ENCODE results near the gene LRRC2. TPM values are rescaled to one million over a fixed set of nuclear protein-coding genes. Genes with fewer than 3 reads are reported as not detected.
A peak's percentile ranks its signal among the peaks of the same experiment; 100 is the strongest.

Gene LRRC2, protein sequence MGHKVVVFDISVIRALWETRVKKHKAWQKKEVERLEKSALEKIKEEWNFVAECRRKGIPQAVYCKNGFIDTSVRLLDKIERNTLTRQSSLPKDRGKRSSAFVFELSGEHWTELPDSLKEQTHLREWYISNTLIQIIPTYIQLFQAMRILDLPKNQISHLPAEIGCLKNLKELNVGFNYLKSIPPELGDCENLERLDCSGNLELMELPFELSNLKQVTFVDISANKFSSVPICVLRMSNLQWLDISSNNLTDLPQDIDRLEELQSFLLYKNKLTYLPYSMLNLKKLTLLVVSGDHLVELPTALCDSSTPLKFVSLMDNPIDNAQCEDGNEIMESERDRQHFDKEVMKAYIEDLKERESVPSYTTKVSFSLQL
- 0.61 and 2.8 TPM in 2 replicates for total RNA-seq (2014; rRNA removed; shearing (Covaris generic))

DNA sequence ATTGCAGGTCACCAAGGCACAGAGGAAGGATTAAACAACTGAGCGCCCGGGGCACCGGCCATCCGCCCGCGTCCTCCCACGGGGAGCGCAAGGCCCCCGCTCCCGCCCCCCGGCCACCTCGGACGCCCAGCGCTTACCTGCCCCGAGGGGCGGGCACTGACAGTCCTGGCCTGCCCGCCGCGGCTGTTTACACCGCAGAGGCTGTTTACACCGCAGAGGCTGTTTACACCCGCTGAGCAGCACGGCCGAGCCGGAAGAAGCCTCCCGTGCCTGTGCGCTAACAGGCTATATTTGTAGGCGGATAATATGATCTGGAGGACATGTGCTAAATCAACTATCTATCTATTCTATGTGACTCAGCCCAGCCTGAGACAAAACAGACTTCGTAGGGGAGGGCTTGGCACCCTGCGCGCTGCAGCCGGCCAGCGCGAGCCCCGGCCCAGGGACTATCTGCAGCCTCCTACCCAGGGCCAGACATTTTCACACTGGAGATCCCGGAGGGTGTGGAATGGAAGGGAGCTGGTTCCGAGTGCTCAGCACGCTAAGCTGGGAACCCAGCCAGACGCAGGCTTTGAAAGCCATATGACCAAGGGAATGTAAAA, at the start of gene LRRC2:
Gene LRRC2 (minus strand): TSS at position 263 of the 602 bp plus-strand sequence. CDS start 14,711 bp downstream, outside the sequence.
- no peaks in the 10 kb centered on the region for H3K27me3 ChIP-seq (replicated peaks)
- DNase-seq (ENCODE audit: low read depth in 1 of 2, low spot score in 2 of 2): peak in 1 of 2 experiments; percentile 30
- H3K4me3 ChIP-seq: peak within 1 kb of the TSS; percentile 31
- no peaks in the 10 kb centered on the region for H3K36me3 ChIP-seq
- peak within 1 kb of the TSS; percentile 77 for H3K27ac ChIP-seq
- H3K9me3 ChIP-seq (replicated peaks): no peaks in the 10 kb centered on the region
- H3K4me1 ChIP-seq (replicated peaks): peaks cover 29% of the 10 kb centered on the region

DNA sequence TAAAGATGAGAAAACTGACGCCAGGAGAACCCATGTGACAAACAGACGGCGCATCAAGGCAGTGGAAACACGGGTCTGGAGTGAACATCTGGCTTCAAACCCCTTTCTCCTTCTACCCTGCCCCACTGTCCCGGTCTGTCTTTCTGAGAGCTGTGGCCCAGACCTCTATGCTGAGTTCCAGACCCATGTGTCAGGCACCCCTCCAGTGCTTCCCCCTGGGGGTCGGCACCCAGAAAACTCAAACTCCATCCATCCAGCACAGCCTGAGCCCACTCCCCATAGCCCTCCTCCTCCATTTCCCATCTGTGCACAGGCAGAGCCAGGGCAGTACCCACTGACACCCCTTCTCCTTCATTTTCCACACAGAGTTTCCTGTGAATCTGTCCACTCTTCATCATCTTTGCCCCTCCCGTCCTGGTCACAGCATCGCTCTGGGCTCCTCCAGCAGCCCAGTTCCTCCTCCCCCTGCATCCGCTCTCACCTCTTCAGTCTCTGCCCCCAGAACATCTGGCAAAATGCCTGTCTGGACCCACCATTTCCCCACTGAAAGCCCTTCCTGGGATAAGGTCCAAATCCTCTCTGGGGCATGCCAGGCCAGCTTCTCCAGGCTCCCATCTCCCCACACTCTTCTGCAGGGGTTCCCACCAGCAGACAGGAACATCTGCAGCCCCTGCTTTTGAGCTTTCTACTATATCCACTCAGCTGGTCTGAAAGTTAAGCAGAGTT, 49.1 kb upstream of the LRRC2 start:
- H3K4me3 ChIP-seq: no peak overlapping the region
- no peaks in the 10 kb centered on the region for H3K9me3 ChIP-seq (replicated peaks)
- H3K27ac ChIP-seq: no peak overlapping the region
- no peaks in the 10 kb centered on the region for H3K36me3 ChIP-seq
- DNase-seq (ENCODE audit: low read depth in 1 of 2, low spot score in 2 of 2): no peak
- H3K4me1 ChIP-seq (replicated peaks): no peaks in the 10 kb centered on the region
- no peaks in the 10 kb centered on the region for H3K27me3 ChIP-seq (replicated peaks)

DNA sequence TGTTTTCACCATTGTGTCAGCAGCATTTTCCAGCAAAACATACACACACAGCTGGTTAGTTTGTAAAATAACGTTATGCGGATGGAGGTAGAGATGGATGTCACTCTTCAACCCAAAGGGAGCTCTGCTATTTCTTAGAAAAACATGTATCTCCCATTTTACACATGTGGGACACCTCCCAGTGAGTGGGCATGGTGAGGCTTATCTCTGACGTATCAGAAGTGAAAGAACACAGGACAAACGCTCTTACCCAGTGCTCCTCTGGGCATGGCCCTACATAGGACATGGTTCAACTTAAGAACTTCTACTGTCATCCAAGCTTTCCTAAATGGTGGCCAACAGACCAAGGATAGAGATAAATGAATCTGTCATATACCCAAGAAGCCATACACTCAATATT, 48.3 kb upstream of the LRRC2 start:
- H3K36me3 ChIP-seq: no peaks in the 10 kb centered on the region
- no peaks in the 10 kb centered on the region for H3K9me3 ChIP-seq (replicated peaks)
- H3K4me3 ChIP-seq: no peak overlapping the region
- H3K27ac ChIP-seq: no peak overlapping the region
- DNase-seq (ENCODE audit: low read depth in 1 of 2, low spot score in 2 of 2): no peak
- H3K27me3 ChIP-seq (replicated peaks): no peaks in the 10 kb centered on the region
- H3K4me1 ChIP-seq (replicated peaks): no peaks in the 10 kb centered on the region

DNA sequence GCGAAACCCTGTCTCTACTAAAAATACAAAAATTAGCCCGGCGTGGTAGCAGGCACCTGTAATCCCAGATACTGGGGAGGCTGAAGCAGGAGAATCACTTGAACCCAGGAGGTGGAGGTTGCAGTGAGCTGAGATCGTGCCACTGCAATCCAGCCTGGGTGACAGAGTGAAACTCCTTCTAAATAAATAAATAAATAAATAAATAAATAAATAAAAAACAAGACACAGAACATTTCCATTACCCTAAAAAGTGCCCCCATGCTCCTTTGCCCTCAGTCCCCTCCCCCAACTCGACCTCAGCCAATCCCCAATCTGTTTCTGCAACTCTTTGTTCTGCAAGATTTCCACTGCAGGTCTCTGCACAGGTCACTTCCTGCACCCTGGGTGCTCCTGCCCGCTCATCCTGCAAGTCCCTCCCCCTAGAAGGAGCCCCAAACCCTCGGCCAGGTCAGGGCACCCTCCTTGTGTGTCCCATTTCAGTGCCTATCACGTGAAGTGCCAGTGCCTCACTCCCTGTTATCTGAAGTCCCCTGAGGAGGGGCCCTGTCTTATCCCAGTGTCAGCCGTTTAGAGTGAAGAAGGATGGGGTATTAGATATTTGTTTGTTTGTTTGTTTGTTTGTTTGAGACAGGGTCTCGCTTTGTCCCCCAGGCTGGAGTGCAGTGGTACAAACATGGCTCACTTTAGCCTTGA, 47.4 kb upstream of the LRRC2 start:
- Histone ChIP-seq H3K27me3 (replicated peaks) (no peaks in the 10 kb centered on the region), H3K36me3 (no peaks in the 10 kb centered on the region), H3K27ac (no peak overlapping the region)

DNA sequence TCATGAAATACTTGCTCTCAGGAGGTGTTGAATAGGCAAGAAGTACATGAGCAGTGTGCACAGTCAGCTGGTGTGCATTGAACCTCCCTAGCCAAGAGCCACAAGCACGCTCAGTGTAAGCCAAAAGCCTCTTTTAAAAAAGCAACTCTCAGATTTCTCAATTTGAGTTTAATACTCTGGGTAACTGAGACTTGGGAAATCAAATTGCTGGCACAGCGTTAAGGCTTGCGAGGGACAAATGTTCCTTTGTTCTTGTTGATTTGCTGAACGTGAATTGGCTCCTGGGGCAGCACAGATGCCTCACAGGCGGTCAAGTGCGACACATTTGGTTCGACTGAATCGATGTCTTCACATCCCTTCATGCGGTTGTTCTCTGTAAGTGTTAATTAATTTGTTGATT, 46.2 kb upstream of the LRRC2 start, which contains the start of gene FAM240A:
Gene FAM240A (plus strand): TSS at position 202 of the 400 bp plus-strand sequence. CDS start 159 bp downstream, at position 361.
- Histone ChIP-seq H3K9me3 (replicated peaks) (no peaks in the 10 kb centered on the region), H3K4me3 (no peak within 1 kb of the TSS), H3K27me3 (replicated peaks) (no peaks in the 10 kb centered on the region), H3K36me3 (no peaks in the 10 kb centered on the region), H3K4me1 (replicated peaks) (no peaks in the 10 kb centered on the region), H3K27ac (no peak within 1 kb of the TSS)
- no peak for DNase-seq (ENCODE audit: low read depth in 1 of 2, low spot score in 2 of 2)

More for the DNA sequence above, 47.4 kb upstream of the LRRC2 start:
- Histone ChIP-seq H3K4me3 (no peak overlapping the region), H3K4me1 (replicated peaks) (no peaks in the 10 kb centered on the region), H3K9me3 (replicated peaks) (no peaks in the 10 kb centered on the region)
- no peak for DNase-seq (ENCODE audit: low read depth in 1 of 2, low spot score in 2 of 2)

DNA sequence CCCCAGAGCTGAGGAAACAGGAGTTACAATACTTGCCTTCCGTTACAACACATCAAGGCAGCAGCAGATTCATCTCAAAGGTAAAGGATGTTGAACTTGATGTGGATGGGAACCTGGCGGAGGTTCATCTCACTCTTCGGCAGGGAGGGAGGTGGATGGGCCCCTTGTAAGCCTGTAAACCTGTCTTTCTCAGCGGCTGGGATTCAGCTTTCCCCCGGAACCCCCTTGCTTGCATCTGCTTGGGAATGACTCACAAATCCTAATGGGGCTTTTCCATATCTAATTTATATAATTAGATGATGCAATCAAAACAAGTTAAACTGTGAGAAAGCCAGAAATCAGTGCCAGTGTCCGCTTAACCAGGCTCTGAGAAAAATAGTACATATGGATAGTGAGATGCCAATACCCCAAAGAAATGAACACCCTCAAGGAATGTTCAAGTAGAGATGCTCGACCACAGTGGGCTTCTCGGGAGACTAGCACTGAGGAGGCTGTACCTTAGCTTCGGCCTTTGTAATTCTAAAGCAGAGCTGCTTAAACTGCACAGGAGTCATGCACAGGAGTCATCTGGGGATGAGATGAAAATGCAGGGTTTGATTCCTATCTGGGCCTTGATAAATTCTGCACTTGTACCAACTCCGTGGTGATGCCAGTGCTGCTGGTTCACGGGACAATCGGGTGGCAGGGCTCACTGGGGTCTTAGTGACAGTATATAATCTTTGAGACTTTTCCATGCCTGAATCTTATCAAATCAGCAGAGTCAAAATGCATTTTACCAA, 44.0 kb upstream of the LRRC2 start:
- Histone ChIP-seq H3K4me3 (no peak overlapping the region), H3K27me3 (replicated peaks) (no peaks in the 10 kb centered on the region), H3K36me3 (no peaks in the 10 kb centered on the region), H3K27ac (no peak overlapping the region), H3K4me1 (replicated peaks) (no peaks in the 10 kb centered on the region), H3K9me3 (replicated peaks) (no peaks in the 10 kb centered on the region)
- no peak for DNase-seq (ENCODE audit: low read depth in 1 of 2, low spot score in 2 of 2)

DNA sequence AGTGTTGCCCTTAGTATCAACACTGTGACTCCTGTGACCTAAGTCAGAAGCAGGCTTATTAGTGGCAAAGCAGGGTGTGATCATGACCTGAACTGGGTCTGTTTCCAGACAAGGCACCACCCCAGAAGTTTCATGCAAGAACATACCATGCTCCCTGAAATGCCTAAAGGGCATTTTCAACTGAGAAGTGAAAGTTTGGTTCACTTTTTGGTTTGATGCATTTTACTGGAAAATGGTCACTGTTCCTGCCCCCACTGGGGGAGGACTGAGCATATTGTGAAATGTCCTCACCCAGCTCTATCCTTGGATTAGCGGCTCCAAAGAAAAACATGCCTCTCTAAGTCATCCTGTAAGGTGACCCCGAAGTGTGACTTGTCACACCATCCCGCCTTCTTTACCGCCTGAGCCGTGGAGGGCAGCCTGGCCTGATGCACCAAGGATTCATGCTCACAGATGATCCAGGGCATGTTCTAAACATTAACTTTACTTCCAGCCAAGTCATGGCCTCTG, 43.2 kb upstream of the LRRC2 start:
- H3K4me3 ChIP-seq: no peak overlapping the region
- DNase-seq (ENCODE audit: low read depth in 1 of 2, low spot score in 2 of 2): no peak
- no peaks in the 10 kb centered on the region for H3K4me1 ChIP-seq (replicated peaks)
- no peaks in the 10 kb centered on the region for H3K36me3 ChIP-seq
- no peak overlapping the region for H3K27ac ChIP-seq
- no peaks in the 10 kb centered on the region for H3K27me3 ChIP-seq (replicated peaks)
- no peaks in the 10 kb centered on the region for H3K9me3 ChIP-seq (replicated peaks)

DNA sequence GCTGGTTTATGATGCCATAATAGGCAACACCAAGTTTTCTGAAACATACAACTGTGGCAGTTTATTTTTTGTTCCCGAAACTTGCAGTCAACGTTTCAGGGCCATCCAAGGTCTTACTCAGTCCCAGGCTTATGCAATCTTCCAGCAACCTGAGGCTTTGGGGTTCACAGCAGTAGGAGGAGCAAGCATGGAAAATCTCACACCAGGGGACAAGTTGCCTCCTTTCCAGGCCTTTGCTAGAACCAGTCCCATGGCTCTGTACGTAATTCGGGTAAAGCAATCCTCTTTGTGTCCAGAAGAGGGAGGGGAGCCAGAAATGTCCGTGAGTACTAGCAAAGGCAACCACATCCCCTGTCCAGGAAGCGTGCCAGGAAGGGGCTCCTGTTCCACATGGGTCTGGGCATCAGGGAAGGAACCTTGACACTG, 41.5 kb upstream of the LRRC2 start:
- Histone ChIP-seq H3K4me3 (no peak overlapping the region), H3K4me1 (replicated peaks) (no peaks in the 10 kb centered on the region), H3K27ac (no peak overlapping the region), H3K36me3 (no peaks in the 10 kb centered on the region), H3K9me3 (replicated peaks) (no peaks in the 10 kb centered on the region), H3K27me3 (replicated peaks) (no peaks in the 10 kb centered on the region)
- DNase-seq (ENCODE audit: low read depth in 1 of 2, low spot score in 2 of 2): no peak

DNA sequence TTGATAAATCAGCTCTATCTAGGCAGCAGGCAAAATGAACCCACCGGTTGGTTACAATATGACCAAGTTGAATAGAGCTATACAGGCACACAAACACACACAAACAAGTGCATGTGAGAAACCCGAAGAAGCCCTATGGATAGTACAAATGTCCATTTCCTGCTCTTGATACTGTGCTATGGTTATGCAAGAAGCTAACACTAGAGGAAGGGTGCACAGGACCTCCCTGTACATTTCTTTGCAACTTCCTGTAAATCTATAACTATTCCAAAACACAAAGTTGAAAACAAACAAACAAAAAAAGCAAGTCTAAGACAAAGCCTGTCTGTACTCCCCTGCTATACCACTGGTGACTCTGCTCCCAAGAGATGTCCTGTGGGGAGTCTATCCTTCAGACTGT, 38.0 kb upstream of the LRRC2 start:
- Histone ChIP-seq H3K4me1 (replicated peaks) (no peaks in the 10 kb centered on the region), H3K27me3 (replicated peaks) (no peaks in the 10 kb centered on the region), H3K36me3 (no peaks in the 10 kb centered on the region), H3K9me3 (replicated peaks) (no peaks in the 10 kb centered on the region), H3K4me3 (no peak overlapping the region), H3K27ac (no peak overlapping the region)
- DNase-seq (ENCODE audit: low read depth in 1 of 2, low spot score in 2 of 2): no peak

DNA sequence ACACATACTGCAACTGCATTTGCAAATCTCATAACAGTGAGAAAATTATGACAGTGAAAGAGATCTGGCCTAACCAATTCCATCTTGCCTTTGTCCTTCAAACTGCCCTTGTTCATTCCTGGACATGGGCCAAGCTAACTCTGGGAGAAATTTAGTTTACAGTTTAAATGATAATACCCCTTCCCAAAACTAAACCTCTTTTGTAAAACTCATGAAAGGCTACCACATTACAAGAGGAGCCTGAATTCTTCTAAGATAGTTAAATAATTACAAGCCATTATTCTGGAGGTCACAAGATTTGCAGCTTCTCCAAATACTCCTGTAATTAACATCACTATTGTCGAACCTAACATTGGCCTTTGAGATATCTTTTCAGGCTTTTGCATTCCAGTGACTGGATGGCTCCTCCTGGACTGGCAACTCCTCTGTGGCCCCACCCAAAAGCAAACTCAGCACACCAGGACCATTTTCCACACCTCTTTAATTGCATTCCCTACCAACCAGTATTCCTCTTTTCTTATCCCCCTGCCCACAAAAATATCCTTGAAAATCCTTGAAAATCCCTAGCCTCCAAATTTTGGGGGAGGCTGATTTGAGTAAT, 37.4 kb upstream of the LRRC2 start:
- Histone ChIP-seq H3K36me3 (no peaks in the 10 kb centered on the region), H3K4me1 (replicated peaks) (no peaks in the 10 kb centered on the region), H3K27ac (no peak overlapping the region), H3K4me3 (no peak overlapping the region), H3K27me3 (replicated peaks) (no peaks in the 10 kb centered on the region), H3K9me3 (replicated peaks) (no peaks in the 10 kb centered on the region)
- DNase-seq (ENCODE audit: low read depth in 1 of 2, low spot score in 2 of 2): no peak

DNA sequence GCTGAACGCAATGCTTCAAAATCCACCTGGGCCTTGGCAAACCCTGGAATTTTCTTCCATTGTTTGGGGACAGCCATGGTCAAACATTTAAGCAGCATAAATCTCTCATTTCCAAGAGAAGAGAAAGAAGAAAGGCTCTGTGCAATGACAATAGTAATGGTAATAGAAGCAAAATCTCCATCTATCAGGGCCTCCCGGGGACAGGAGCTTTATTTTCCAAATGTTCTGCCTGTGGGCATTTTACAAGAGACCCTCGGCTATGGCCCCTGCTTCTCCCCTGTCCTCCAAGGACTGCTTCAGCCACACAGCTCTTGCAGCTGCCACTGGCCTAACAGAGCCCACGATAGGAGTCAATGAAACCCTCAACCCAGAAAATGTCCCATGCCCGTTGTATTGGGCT, 33.5 kb upstream of the LRRC2 start:
- H3K9me3 ChIP-seq (replicated peaks): no peaks in the 10 kb centered on the region
- no peaks in the 10 kb centered on the region for H3K4me1 ChIP-seq (replicated peaks)
- no peaks in the 10 kb centered on the region for H3K27me3 ChIP-seq (replicated peaks)
- no peak overlapping the region for H3K4me3 ChIP-seq
- no peak overlapping the region for H3K27ac ChIP-seq
- H3K36me3 ChIP-seq: no peaks in the 10 kb centered on the region
- no peak for DNase-seq (ENCODE audit: low read depth in 1 of 2, low spot score in 2 of 2)

DNA sequence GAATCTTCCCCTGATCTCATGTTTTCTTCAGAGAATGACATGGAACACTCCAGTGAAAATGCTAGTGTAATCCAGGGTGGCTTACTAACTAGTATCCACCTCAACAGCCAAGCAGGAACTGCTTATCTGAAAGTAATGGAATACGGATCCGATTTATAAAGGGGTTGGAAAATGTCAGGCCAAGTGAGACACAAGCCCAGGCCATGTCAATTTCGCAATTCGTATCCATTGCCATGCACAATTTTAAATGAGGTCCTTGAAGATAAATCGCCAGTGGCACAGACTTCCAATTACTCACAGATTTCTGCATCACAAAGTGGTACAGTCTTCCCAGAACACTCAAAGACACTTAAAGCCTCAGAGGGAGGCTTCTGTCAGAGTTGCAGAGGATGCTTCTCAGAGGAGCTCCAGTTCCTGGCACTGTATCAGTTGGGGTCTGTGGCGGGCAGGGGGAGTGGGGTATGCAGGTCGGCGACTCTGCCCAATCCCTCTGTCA, 29.8 kb upstream of the LRRC2 start:
- Histone ChIP-seq H3K27ac (no peak overlapping the region), H3K9me3 (replicated peaks) (no peaks in the 10 kb centered on the region), H3K27me3 (replicated peaks) (no peaks in the 10 kb centered on the region), H3K4me1 (replicated peaks) (peaks cover 11% of the 10 kb centered on the region), H3K4me3 (no peak overlapping the region), H3K36me3 (no peaks in the 10 kb centered on the region)
- DNase-seq (ENCODE audit: low read depth in 1 of 2, low spot score in 2 of 2): no peak
